Stimulated activated CD8-positive, alpha-beta memory T cell treated with anti-CD3 and anti-CD28 coated beads, Interleukin-4, amount 100 ng/mL, for 48 hours (primary cell): ENCODE data around the gene ALDH1B1.

Source experiments
- DNase-seq: peaks from one replicate; pipeline ENCODE4 v3.0.0-alpha.2; 2020

ALDH1B1 gene

DNA sequence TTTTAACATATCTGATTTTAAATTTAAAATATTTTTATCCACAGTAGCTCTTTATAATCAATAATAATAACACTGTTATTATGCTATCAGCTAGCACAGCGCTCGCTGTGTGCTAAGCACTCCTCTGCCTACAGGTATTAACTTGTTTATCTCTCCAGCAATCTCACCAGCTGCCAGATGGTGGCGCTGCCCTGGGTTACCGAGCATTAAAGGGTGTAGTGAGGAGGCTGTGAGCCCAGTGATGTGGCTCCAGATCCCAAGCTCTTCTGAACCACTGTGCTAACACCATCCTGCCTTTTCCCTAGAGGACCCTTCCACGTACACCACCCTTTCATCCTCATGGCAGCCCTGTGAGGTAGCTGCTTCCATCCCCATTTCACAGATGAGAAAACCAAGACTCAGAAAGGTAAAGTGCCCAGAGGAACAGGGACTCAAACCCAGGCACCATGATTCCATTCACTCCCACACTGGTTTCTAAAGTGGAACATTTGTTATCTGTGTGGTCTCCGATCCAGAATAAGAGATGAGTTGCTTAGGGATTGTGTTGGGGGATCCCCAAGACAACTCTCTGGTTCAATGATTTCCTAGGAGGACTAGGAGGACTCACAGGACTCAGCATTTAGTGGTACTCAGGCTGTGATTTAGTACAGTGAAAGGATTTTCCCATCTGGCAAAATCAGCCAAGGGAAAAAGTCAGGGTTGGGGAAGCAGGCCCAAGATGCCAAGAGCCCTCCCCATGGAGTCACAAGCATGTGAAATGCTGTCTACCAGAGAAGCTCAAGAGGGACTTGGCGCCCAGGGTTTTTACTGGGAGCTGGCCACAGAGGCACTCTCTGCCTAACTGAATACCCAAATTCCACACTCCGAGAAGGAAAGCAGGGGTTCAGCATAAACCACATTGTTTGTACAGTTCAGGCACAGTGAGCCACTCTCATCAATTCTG lies 24.8 kb downstream of the ALDH1B1 start:
- DNase-seq = peak; percentile 76

DNA sequence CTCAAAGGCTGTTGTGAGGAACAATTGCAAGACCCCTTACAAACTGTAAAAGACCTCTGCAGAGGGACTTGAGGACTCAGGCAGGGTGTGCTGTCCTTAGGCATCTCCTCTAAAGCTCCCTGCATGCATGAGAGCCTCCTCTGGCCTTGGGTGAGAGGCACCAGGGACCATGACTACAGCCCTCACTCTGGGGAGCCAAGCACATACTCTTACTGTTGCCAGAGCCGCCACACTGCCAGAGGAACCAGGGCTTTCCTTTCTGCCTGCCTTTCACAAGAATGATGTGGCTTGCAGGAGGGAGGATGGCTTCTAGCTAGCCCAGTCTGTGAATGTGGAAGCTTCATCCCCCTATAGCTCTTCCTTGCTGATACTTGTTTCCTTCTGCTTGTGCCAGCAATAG lies 25.9 kb downstream of the ALDH1B1 start:
- DNase-seq = no peak

GRCh38 chr9:38419181-38419580 lies 26.7 kb downstream of the ALDH1B1 start:
- DNase-seq = no peak

DNA sequence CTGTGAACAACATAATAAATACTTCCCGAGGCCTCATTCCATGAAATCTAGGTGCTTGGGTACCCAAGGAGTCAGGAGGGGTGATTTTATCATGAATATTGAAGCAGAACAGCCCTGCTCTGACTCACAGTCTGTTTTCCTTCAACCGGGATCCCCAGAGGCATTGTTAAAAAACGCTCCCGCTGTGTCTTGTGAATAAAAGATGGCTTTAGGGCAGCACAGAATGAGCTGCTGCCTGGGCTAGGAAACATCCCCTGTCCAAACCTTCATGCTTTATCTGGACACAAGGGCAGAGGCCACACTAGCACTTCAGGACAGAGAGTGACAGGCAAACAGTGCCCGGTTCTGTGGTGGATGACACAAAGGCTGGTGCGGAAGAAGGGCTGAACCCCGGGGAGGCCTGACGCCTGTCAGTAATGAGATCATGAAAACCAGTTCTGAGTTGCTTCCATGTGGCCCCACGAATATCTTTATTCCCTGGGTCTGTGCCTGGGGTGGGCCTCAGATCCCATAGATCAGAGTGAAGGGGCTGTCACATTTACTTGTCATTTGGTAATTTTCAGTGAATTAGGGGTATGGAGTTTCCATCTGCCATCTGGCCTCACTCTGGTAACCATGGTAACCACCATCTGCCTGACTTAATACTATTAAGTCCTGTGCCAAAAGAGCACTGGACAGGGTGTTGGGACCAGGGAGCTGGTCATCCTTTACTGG lies 29.2 kb downstream of the ALDH1B1 start:
- no peak for DNase-seq

DNA sequence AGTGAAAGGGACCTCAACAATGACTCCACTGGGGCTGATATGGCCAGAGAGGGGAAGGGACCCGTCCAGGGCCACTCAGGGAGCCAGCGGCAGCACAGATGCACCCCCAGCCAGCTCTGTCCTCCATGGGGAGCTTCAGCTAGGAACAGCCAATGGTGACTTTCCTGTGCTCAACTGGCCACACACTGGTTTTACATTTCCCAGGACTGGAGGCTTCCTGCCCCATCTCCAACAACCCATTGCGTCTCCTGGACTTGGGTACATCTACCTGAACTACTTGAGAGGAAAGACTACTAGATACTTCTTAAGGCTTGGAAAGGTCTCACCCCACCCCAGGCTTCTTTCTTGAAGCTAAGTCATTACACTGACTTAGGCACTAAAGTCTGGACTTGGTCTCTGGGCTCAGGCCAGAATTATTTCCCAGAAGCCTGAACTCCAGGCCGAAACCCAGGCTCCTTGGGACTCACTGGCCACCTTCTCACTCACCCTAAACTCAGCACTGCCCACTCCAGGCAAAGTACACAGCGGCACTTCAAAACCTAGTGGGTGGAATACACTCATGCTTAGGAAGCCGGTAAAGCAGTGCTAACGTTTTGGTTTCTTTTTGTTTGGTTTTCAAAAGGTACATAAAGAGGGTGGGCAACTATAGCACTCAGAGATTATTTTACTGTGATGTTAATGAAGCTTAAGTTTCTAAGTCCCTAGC lies 30.2 kb downstream of the ALDH1B1 start:
- no peak for DNase-seq

- DNase-seq = no peak
These were observed 30.9 kb downstream of the ALDH1B1 start for GRCh38 chr9:38423273-38423972.

DNA sequence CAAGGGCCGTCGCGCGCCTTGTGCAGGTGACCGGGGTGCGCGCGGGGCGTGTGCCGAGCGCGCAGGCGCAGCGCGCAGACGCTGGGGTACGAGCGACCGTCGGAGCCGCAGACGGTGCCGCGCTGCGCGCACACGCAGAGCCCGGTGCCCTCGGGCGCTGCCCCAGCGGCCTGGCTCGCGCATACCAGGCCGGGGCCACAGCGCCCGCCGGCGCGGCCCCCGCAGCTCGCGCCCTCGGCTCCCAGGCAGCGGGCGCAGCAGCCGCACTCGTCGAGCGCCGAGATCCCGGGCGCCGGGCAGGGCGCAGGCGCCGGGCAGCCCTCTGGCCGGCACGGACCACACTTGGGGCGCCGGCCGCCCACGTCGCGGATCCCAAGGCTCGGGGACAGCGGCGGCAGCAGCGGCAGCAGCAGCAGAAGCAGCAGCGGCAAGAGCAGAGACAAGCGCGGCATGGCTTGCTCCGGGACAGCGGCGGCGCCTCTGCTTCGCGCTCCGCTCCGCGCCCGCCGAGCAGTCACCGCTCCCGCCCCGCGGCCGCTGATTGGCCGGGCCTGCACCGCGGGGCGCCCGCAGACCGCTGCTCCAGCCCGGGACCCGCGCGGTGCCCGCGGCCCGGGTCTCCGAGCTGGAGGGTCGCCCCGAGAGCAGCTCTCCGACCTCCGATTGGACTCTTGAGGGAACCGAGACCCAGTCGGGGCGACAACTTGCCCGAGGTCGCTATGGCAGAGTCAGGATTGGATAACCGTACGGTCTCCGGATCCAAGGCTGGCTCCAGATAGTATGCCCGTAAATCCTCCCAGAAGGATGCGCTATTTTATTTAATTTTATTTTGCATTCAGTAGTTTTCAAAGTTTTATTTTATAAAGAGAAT lies 31.7 kb downstream of the ALDH1B1 start, which contains the start of gene IGFBPL1:
IGFBPL1 (minus strand) TSS at position 482 of the 871 bp plus-strand sequence; CDS start at position 452, 30 bp downstream.
- peak; percentile 23 for DNase-seq

- DNase-seq = no peak
These were observed 32.4 kb downstream of the ALDH1B1 start for GRCh38 chr9:38424918-38425317.

GRCh38 chr9:38428062-38428461 lies 35.6 kb downstream of the ALDH1B1 start:
- DNase-seq = no peak

- DNase-seq = no peak
These were observed 38.6 kb downstream of the ALDH1B1 start for GRCh38 chr9:38431116-38431515.

GRCh38 chr9:38432922-38433510 lies 40.5 kb downstream of the ALDH1B1 start:
- DNase-seq = no peak

DNA sequence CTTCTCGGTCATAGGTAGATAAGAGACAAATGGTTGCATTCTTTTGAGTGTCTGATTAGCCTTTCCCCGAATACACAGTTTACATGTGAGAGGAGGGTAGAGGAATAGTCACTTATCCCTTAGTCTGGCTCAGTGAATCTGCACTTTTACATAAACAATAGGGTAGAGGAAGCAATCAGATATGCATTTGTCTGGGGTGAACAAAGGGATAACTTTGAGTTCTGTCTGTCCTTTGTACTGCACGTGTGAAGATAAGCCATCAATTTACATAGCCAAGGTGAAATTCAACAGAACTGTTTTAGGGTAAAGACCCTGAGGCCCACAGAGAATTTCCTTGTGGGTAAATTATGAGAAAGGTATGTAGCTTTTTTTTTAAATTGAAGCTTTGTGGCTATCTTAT lies 41.9 kb downstream of the ALDH1B1 start:
- no peak for DNase-seq

GRCh38 chr9:38434853-38435252 lies 42.4 kb downstream of the ALDH1B1 start:
- DNase-seq = no peak

DNA sequence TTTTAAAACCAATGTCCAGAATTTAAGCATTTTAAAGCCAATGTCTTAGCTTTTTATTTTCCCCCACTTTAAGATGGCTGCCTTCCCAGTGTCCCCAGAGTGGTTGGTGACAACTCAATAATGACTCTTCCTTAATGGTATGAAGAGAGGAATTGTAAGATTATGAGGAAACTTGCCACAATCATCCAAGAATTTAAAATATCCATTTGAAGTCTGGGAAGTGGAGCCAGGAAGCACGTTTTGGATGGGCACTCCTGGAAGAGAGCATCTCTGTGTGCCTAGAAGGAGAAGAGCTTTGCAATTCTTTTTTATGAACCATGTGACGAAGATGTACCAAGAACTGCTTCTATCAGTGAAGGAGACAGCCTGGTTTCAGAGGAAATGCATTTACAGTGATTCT lies 43.0 kb downstream of the ALDH1B1 start:
- DNase-seq = no peak

GRCh38 chr9:38436708-38437107 lies 44.2 kb downstream of the ALDH1B1 start:
- DNase-seq = no peak

DNA sequence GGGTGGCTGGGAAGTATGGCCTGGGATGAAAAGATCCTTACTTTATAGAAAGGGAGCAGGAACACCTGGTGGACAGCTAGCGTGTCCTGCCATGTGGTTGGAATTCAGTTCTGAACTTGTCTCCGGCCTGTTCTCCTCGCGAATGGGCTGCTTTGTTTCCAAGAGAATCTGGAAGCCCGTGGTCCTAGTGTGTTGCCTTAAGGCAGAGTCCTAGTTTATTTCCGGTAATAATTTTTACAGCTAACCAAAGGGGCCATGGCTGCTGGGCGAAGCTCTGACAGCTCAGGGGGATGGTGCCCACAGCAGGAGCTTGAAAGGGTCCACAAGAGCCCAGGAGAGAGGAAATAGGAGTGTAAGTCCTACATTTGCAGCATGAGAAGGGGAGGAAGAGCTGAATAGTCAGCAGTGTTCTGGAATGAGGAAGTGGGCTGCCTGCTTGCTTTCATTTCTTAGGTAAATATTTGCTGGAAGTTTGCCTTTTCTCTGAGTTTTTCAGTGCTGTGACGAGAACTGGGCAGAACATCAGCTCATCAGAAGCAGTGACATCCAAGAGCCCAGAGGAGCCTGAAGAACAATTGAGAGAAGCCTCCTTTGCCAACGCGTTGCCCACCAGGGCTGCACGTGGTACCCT lies 44.8 kb downstream of the ALDH1B1 start:
- DNase-seq = no peak

- DNase-seq = no peak
These were observed 46.9 kb downstream of the ALDH1B1 start for GRCh38 chr9:38439291-38439915.

DNA sequence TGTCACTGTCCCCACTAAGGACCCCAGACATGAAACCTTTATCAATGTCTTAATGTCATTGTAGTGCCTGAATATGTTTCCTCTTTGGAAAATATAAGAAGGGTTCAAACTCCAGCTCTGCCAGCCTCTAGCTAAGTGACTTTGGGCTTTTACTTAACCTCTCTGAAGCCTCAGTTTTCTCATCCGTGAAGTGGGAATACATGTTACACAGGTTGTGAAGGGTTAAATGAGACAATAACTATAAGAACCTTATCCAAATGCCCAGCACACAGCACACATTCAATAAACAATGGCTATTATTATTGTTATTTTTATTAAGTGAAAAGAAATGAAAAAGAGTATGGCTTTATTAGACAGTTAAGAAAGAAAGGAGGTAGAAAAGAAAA lies 47.4 kb downstream of the ALDH1B1 start:
- DNase-seq = no peak

DNA sequence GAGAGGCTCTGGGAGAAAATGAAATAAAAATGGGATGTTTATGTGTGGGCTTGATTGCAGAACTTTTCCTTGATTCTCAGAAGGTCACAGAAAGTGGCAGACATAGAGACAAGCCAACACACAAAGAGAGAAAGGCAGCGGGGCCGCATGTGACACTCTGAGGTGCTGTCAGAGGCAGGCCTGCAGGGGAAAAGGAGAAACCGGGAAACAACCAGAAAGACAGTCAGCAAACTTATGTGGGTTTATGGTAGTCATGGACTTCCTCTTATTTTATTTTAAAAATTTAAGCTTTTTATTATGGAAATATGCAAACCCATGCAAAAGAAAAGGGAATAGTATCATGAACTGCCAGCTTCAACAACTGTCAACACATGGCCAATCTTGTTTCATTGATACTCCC lies 48.0 kb downstream of the ALDH1B1 start:
- no peak for DNase-seq

DNA sequence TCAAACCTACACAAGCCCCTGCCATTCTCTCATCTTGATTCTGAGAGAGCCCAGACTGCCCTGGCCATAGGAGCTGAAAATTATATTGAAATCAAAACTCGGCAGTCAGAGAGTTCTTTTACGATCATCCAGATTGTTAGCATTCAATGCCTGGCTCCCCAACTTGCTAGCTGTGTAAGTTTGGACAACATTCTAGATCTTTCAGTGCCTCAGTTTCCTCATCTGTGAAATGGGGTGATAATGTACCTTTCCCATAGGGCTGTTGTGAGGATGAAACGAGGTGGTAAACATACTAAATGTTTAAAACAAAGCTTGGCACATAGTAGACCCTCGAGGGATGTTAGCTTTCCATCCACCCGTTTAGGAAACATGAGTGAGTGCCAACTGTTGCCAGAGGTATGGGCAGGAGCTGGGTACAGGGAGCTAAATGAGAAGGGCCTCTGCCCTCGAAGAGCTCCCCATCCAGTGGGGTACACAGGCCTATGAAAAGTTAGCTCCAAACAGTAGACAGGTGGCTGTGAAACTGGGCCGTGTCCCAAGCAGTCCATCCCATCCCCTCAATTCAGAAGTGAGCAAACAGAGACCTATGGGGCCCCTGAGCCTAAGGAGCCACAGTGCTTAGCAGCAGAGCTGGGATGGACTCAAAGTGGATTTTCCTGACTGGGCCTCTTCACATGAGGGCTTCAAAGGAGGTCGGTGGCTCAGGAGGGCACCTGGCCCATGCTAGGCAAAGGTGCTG lies 49.0 kb downstream of the ALDH1B1 start:
- DNase-seq = no peak
